Spleen (tissue), 11 donors: ENCODE data around the gene OPCML. TPM values are rescaled to one million over a fixed set of nuclear protein-coding genes. Genes with fewer than 3 reads are reported as not detected.

Source experiments
- DNase-seq: peaks from one replicate; pipeline ENCODE4 v3.0.0-alpha.2; 2020
- H3K27ac ChIP-seq, 8 donors: fragments of 200-600 bp; sonication (generic) in 7 of 8; 1 replicate in 4 of 8; 2 replicates in 4 of 8; pipeline versions ENCODE4 v1.5.0 to v1.8.0; 2016 to 2021; ENCODE audit warnings: inconsistent platforms in 4 of 8, mild to moderate bottlenecking in 4 of 8, moderate library complexity in 1 of 8
- H3K27me3 ChIP-seq, 7 donors: fragments of 200-600 bp; sonication (generic) in 6 of 7; replicated peaks in 1 of 7; 1 replicate in 4 of 7; 2 replicates in 3 of 7; pipeline versions ENCODE4 v1.5.0 to v1.8.0; 2016 to 2021; ENCODE audit warnings: inconsistent platforms in 3 of 7, mild to moderate bottlenecking in 1 of 7
- H3K36me3 ChIP-seq, 6 donors: fragments of 200-600 bp; sonication (generic) in 5 of 6; 1 replicate in 4 of 6; 2 replicates in 2 of 6; pipeline versions ENCODE4 v1.5.0 to v1.8.0; 2016 to 2021; ENCODE audit warnings: inconsistent platforms in 2 of 6
- H3K4me1 ChIP-seq, 6 donors: fragments of 200-600 bp; sonication (generic) in 5 of 6; 1 replicate in 3 of 6; 2 replicates in 3 of 6; pipeline versions ENCODE4 v1.5.0 to v1.8.0; 2016 to 2021; ENCODE audit warnings: inconsistent platforms in 3 of 6
- H3K4me3 ChIP-seq, 8 donors: fragments of 200-600 bp; sonication (generic) in 7 of 8; 1 replicate in 4 of 8; 2 replicates in 4 of 8; pipeline versions ENCODE4 v1.5.0 to v1.8.0; 2016 to 2021; ENCODE audit warnings: inconsistent platforms in 4 of 8, mild to moderate bottlenecking in 4 of 8, moderate library complexity in 2 of 8
- H3K9me3 ChIP-seq, 8 donors: fragments of 200-600 bp; sonication (generic) in 7 of 8; 1 replicate in 4 of 8; 2 replicates in 4 of 8; pipeline versions ENCODE4 v1.5.0 to v1.8.0; 2016 to 2021; ENCODE audit warnings: inconsistent platforms in 4 of 8
- CTCF ChIP-seq, 11 experiments: fragments of 200-600 bp in 7 of 11; fragments of 450-650 bp in 4 of 11; sonication (generic) in 4 of 11; IDR thresholded peaks in 8 of 11; conservative IDR thresholded peaks in 3 of 11; 1 replicate in 7 of 11; 2 replicates in 4 of 11; pipeline versions ENCODE4 v1.4.0 to v1.8.0; 2016 to 2021; ENCODE audit warnings: antibody characterized with exemption in 11 of 11, inconsistent platforms in 4 of 11, mild to moderate bottlenecking in 1 of 11
- POLR2A ChIP-seq, 3 donors: fragments of 450-650 bp; IDR thresholded peaks; one replicate each; pipeline ENCODE4 v1.5.1; 2017; ENCODE audit warnings: antibody characterized with exemption in 3 of 3, mild to moderate bottlenecking in 1 of 3
- POLR2AphosphoS5 ChIP-seq, 3 donors: sonication (generic); formaldehyde crosslinking; IDR thresholded peaks; one replicate each; pipeline ENCODE4 v1.5.1; 2017; ENCODE audit warnings: antibody characterized with exemption in 3 of 3
- WGBS, 5 donors: extraction: QIAGEN DNeasy Blood & Tissue Kit in 3 of 5; methylation state at CpG; one replicate each; pipeline versions ENCODE4 v1.1.5 to v1.1.7; 2013 to 2018; 5-methylcytosine and 5-hydroxymethylcytosine counted together
- intact Hi-C: fragments of 100-400 bp; cut with DNase I; formaldehyde crosslinking; loops from one replicate; pipeline ENCODE4 v1.15.0; 2023; ENCODE audit warnings: low total_unique reads
- polyA plus RNA-seq, 3 donors: library from polyadenylated mRNA; stranded (reverse); fragments of 200-250 nt; gene quantifications; one replicate each; pipeline ENCODE4 v1.2.1, GENCODE V29; 2013
- total RNA-seq, 7 donors: library from RNA; depleted of rRNA in 3 of 7; stranded (reverse); fragments of >200 nt in 3 of 7; fragmentation: NEBNext Ultra II Directional in 4 of 7; extraction: Animal tissue kit (Norgen Biotek cat#: 25700) in 4 of 7; gene quantifications; one replicate each; pipeline versions ENCODE4 v1.1.0 to v1.2.1, GENCODE V29; 2016 to 2021
- donor health status: healthy with polysubstance abuse.
- donor health status: DM: no; HTN: no; CAD: no; lungs with moderate emphysema.
- donor health status: DM: no; HTN: no; CAD: no.
- donor health status: Bipolar disorder and iron deficiency.
- donor health status: healthy.
- donor health status: DM: no; HTN: no; CAD: no.
- donor health status: DM: yes; HTN: yes; CAD: no.

Gene OPCML
- total and polyA plus RNA-seq, 10 donors = 0.09 to 10.7 (median 3.1) TPM

DNA sequence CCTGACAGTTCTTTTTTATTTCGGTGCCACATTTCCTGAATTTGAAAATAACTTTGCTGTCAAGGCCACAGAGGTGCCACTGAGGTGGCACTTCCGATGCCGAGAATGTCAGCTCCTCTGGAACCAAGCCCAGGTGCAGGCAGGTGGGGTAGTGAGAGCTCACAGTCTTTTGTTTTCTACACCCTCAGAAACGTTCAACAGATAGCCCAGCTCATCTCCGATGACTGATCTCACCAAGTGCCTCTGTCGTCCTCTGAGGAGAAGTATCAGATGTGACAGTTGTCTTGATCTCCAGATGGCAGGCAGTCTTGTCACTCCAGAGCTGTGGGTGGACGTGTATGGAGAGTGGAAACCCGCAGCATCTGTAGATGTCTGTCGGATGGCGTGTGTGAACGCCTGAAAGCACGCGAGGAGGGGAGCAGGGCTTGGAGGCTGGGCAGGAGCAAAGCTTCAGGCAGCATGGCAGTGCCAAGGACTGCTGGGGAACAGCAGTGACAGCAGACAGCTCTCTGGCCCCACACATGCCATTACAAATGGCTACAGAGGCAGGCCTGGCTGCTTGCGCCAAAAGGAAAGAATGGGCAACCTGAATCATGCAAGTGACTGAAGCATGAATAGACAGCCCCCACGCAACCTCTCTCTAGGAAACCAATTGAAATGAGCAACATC lies 877.0 kb downstream of the OPCML start:
- no peak for DNase-seq
- peaks cover 0 to 9% (median 0%) of the 10 kb centered on the region in 8 donors for H3K9me3 ChIP-seq
- no peaks in the 10 kb centered on the region for H3K4me1 ChIP-seq
- intact Hi-C loops = no loop called here
- WGBS, 5 donors = 82 to 93% (median 89%) methylated on average over 15 of the region's 15 CpGs
- H3K4me3 ChIP-seq = no peak overlapping the region
- H3K27ac ChIP-seq = no peak overlapping the region
- no peaks in the 10 kb centered on the region for H3K27me3 ChIP-seq
- TF ChIP-seq POLR2A (IDR thresholded peaks at IDR 0.05) (no peak), POLR2AphosphoS5 (IDR thresholded peaks at IDR 0.05) (no peak), CTCF (IDR thresholded peaks at IDR 0.05 in 8 of 11, conservative IDR thresholded peaks at IDR 0.05 in 3 of 11) (no peak)
- H3K36me3 ChIP-seq = no peaks in the 10 kb centered on the region

DNA sequence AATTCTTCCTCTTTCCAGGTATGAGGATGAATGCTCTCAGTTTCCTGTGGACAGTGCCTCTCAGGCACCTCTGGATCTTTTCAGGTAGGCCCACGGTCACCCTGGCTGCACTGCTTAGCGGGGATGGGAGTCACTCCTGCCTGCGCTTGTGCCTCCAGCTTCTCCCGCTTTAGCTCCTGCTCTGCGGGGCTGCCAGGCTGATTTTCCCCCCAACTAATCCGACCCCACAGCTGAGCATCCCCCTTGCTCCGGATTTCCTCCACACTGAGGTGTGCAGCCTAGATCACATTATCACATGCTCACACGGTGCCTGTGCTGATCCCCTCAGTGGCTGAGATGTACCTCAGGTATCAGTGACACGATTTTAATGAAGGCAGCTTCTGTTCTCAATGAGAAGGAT lies 879.1 kb downstream of the OPCML start:
- intact Hi-C loops = no loop called here
- peaks cover 0 to 9% (median 0%) of the 10 kb centered on the region in 8 donors for H3K9me3 ChIP-seq
- no peaks in the 10 kb centered on the region for H3K36me3 ChIP-seq
- DNase-seq = no peak
- no peaks in the 10 kb centered on the region for H3K27me3 ChIP-seq
- H3K4me1 ChIP-seq = no peaks in the 10 kb centered on the region
- TF ChIP-seq POLR2A (IDR thresholded peaks at IDR 0.05) = no peak
- no peak for TF ChIP-seq POLR2AphosphoS5 (IDR thresholded peaks at IDR 0.05)
- TF ChIP-seq CTCF (IDR thresholded peaks at IDR 0.05 in 8 of 11, conservative IDR thresholded peaks at IDR 0.05 in 3 of 11) = no peak
- H3K4me3 ChIP-seq = no peak overlapping the region
- WGBS, 5 donors = 85 to 96% (median 86%) methylated on average over 9 of the region's 9 CpGs
- no peak overlapping the region for H3K27ac ChIP-seq

DNA sequence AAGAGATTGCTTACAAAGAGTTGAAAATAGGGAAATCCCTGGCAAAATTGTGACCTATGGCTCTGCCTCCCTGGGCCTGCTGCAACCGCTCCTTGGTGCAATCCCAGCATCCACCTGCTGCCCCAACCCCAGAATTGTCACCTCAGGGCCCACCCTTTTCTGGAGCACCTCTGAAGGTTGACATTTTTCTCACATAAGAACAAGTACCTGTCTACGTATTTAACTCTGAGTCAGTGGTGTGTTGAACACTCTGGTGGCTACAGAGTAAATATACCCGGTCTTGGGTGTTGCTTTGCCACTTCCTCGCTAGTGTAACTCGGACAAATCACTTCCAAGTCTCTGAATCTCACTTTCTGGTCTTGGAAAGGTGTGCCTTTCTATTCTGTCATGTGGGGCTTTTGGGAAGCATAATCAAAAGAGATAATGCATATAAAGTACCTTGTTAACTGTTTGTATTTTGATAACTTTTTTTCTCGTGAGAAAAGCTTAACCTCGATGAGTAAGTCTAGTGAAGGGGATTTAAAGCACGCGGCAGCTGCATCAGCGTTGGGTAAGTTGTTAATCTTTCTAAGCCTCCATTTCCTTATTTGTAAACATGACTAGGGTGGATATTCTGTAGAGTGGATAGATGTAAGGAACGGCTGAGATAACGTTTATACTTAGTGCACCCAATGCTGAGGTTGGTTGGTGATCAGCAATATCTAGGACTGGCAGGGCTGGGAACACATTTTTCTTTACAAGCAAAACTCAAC lies 881.2 kb downstream of the OPCML start:
- TF ChIP-seq POLR2A (IDR thresholded peaks at IDR 0.05) (no peak), POLR2AphosphoS5 (IDR thresholded peaks at IDR 0.05) (no peak), CTCF (IDR thresholded peaks at IDR 0.05 in 8 of 11, conservative IDR thresholded peaks at IDR 0.05 in 3 of 11) (no peak)
- Histone ChIP-seq H3K4me3 (no peak overlapping the region), H3K27ac (no peak overlapping the region), H3K27me3 (no peaks in the 10 kb centered on the region), H3K9me3 (peaks cover 0 to 9% (median 0%) of the 10 kb centered on the region in 8 donors), H3K36me3 (no peaks in the 10 kb centered on the region), H3K4me1 (no peaks in the 10 kb centered on the region)
- intact Hi-C loops = no loop called here
- no peak for DNase-seq
- WGBS, 5 donors = 86 to 94% (median 90%) methylated on average over 12 of the region's 12 CpGs

DNA sequence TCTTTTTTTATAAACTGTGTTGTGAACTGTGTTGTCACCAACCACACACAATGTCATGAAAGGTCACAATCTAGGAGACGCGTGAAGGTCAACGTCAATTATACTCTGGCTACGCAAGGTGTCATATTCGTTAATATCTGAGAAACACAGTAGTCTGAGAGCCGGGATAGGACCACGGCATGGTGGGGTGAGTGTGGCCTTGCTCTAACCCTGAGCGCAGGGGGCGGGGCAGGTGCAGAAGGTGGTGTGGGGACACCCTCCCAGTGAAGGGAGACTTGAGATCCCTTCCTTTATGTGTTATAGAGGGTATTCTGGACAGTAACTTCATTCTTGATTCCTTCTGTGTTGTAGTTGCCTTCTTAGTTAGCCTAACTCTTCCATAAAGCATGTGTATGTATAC lies 883.0 kb downstream of the OPCML start:
- intact Hi-C loops = no loop called here
- Histone ChIP-seq H3K27ac (no peak overlapping the region), H3K4me1 (no peaks in the 10 kb centered on the region), H3K4me3 (no peak overlapping the region), H3K9me3 (peaks cover 0 to 7% (median 0%) of the 10 kb centered on the region in 8 donors), H3K27me3 (no peaks in the 10 kb centered on the region), H3K36me3 (no peaks in the 10 kb centered on the region)
- DNase-seq = no peak
- TF ChIP-seq POLR2AphosphoS5 (IDR thresholded peaks at IDR 0.05) (no peak), CTCF (IDR thresholded peaks at IDR 0.05 in 8 of 11, conservative IDR thresholded peaks at IDR 0.05 in 3 of 11) (no peak), POLR2A (IDR thresholded peaks at IDR 0.05) (no peak)
- 92 to 97% (median 95%) methylated on average over 9 of the region's 9 CpGs for WGBS, 5 donors
